HepG2 (cell line): ENCODE measurements around the gene SMIM14.

ENCODE experiments used
- CHD2 ChIP-seq: IDR thresholded peaks from 2 replicates; pipeline ENCODE4 v1.6.1; 2011; ENCODE audit warnings: low read depth, low read length, improper control_type of control experiment
- CTCF ChIP-seq: sonication (generic); formaldehyde crosslinking; IDR thresholded peaks from 2 replicates; pipeline ENCODE4 v1.5.0; 2020; ENCODE audit warnings: mild to moderate bottlenecking, missing genetic modification reagents, moderate library complexity
- GABPA ChIP-seq, 2 experiments: IDR thresholded peaks; 2 replicates each; pipeline ENCODE4 v1.6.1; 2011 to 2016; ENCODE audit warnings: low read depth in 2 of 2, low read length in 1 of 2, missing biosample characterization in 1 of 2, missing genetic modification characterization in 1 of 2
- KIAA2018 ChIP-seq: sonication (generic); formaldehyde crosslinking; IDR thresholded peaks from 2 replicates; pipeline ENCODE4 v1.5.0; 2020; ENCODE audit warnings: mild to moderate bottlenecking, missing genetic modification reagents, borderline replicate concordance
- MTF1 ChIP-seq: sonication (generic); formaldehyde crosslinking; IDR thresholded peaks from 2 replicates; pipeline ENCODE4 v1.5.0; 2020; ENCODE audit warnings: missing genetic modification reagents
- MXI1 ChIP-seq: IDR thresholded peaks from 3 replicates; pipeline ENCODE4 v1.6.1; 2012; ENCODE audit warnings: low read depth, low read length, inconsistent platforms, borderline replicate concordance
- NFE2 ChIP-seq: sonication (generic); formaldehyde crosslinking; IDR thresholded peaks from 2 replicates; pipeline ENCODE4 v1.4.0; 2020; ENCODE audit warnings: missing genetic modification reagents
- PRDM15 ChIP-seq: sonication (generic); formaldehyde crosslinking; IDR thresholded peaks from 2 replicates; pipeline ENCODE4 v1.4.0; 2020; ENCODE audit warnings: missing genetic modification reagents
- SRF ChIP-seq: IDR thresholded peaks from 2 replicates; pipeline ENCODE4 v1.6.1; 2011; ENCODE audit warnings: mild to moderate bottlenecking, low read depth, low read length, moderate library complexity
- ZNF7 ChIP-seq: IDR thresholded peaks from 2 replicates; pipeline ENCODE4 v1.6.1; 2016; ENCODE audit warnings: missing biosample characterization, missing genetic modification reagents

GRCh38 chr4:39626913-39627312, 11.8 kb downstream of the SMIM14 start:
- no peak for TF ChIP-seq MXI1
- TF ChIP-seq CHD2: no peak
- TF ChIP-seq MTF1 (CRISPR knock-in tag): no peak
- no peak for TF ChIP-seq NFE2 (CRISPR knock-in tag)
- TF ChIP-seq SRF: no peak
- TF ChIP-seq PRDM15 (CRISPR knock-in tag): no peak
- no peak for TF ChIP-seq KIAA2018 (CRISPR knock-in tag)
- TF ChIP-seq GABPA (IDR thresholded peaks at IDR 0.05; ENCODE audit: low read depth, low read length): no peak
- no peak for TF ChIP-seq GABPA (CRISPR knock-in tag; IDR thresholded peaks at IDR 0.05; ENCODE audit: low read depth)
- no peak for TF ChIP-seq ZNF7 (CRISPR knock-in tag)
- no peak for TF ChIP-seq CTCF (CRISPR knock-in tag)
